Retinal pigment epithelial cell (primary cell): ENCODE measurements around the gene FOXJ3.

ENCODE experiments used
- DNase-seq: peaks from one replicate; pipeline ENCODE4 v3.0.0-alpha.2; 2010; ENCODE audit warnings: low read depth
- H3K4me3 ChIP-seq: 2 replicates; pipeline ENCODE4 v1.5.1; 2011; ENCODE audit warnings: mild to moderate bottlenecking, low read length, control low read depth, moderate library complexity
- TF ChIP-seq, protein P1 (sequence below): conservative IDR thresholded peaks from 2 replicates; pipeline ENCODE4 v1.5.1; 2011; ENCODE audit warnings: low read depth, low read length, control low read depth, inconsistent platforms

FOXJ3 gene

DNA sequence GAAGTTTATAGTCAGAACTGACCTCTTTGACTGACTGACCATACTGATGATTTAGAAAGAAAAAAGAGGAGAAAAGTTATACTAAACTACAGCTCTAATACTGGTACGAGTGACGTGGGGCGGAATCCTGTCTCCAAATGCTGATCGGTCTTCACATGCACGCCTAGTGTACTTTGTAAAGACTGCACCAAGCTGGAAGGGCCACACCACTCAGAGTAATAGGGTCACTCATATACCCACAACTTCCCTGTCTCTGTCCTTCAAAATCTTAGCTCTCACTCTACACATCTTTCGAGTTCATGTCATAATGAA, 151.1 kb downstream of the FOXJ3 start:
- no peak overlapping the region for H3K4me3 ChIP-seq
- DNase-seq = no peak
- TF ChIP-seq, protein P1, sequence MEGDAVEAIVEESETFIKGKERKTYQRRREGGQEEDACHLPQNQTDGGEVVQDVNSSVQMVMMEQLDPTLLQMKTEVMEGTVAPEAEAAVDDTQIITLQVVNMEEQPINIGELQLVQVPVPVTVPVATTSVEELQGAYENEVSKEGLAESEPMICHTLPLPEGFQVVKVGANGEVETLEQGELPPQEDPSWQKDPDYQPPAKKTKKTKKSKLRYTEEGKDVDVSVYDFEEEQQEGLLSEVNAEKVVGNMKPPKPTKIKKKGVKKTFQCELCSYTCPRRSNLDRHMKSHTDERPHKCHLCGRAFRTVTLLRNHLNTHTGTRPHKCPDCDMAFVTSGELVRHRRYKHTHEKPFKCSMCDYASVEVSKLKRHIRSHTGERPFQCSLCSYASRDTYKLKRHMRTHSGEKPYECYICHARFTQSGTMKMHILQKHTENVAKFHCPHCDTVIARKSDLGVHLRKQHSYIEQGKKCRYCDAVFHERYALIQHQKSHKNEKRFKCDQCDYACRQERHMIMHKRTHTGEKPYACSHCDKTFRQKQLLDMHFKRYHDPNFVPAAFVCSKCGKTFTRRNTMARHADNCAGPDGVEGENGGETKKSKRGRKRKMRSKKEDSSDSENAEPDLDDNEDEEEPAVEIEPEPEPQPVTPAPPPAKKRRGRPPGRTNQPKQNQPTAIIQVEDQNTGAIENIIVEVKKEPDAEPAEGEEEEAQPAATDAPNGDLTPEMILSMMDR = no peak

DNA sequence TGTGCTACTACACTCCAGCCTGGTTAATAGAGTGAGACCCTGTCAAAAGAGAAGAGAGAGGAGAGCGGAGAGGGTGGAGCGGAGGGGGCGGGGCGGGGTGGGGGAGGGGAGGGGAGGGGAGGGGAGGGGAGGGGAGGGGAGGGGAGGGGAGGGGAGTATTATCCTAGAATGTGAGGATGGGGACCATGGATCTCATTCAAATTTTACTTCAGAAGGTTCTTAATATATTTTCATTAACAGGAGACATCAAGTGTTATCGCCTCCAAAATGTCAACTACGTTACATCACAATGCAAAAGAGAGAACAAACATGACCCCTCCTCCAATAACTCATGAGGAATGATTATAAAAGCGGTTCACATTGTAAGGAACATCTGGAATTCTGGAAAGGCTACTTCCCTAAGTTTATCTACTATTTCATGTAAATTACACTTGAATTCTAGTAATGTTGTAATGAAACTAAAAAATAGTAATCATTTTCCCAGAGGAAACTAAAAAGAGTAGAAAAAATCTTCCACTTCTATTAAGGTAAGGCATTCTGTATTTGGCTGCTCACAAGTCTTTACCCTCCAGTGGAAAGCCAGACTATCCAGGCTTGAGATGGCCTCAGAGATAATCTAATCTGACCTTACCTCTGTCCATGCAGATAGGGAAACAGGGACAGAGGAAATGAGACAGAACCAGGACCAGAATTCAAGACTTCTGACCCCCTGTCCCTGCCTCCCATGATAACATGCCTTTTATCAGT, 151.7 kb downstream of the FOXJ3 start:
- TF ChIP-seq, protein P1 = no peak
- no peak overlapping the region for H3K4me3 ChIP-seq
- no peak for DNase-seq

DNA sequence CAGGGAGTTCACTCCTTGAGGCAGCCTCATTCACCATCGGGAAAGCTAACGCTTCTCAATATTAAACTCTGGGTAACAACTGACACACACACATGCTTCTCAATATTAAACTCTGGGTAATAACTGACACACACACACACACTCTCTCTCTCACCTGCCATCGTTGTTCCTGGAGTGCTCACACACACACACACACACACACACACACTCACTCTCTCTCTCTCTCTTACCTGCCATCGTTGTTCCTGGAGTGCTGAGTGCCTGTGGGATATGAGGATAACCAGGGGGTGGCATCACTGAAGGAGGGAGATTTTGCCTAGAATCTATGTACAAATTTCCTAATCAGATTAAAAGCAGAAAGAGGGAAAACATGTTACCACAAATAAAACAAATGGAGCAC, 153.3 kb downstream of the FOXJ3 start:
- DNase-seq = no peak
- TF ChIP-seq, protein P1 = no peak
- no peak overlapping the region for H3K4me3 ChIP-seq

DNA sequence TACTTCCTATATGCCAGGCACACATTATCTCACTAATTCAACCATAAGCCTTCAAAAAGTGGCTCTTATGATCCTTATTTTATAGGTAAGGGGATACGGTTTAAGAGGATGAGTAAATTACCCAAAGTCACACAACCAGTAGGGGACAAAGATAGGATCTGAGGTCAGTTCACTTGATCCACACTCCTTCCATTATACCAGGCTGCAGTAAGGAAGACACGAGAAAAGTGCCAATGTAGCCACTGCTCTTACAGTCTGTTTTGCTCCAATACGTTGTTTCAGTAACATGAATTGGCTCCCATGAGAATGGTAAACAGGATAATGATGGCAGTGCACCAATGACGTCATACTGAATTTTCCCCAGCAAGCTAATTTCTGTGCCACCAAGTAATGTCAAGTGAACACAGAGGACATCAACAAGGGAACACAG, 155.1 kb downstream of the FOXJ3 start:
- DNase-seq = no peak
- H3K4me3 ChIP-seq = no peak overlapping the region
- TF ChIP-seq, protein P1 = no peak

DNA sequence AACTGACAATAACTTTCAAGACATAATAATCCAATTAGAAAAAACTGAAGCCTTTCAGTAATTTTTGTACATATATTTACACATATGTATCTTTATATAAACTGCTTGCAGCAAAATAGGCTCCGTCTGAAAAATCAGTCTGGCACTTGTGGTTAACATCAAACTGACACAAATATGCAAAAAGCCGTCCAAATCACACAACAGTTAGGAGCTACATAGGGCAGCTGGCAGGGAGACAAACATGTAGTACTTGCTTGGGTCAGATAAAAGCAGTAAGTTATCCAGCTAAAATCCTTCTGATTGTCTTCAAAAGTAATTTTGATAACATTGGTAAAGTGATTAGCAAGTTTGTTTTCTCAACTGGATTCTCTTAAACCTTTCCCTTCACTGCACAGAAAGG, 155.8 kb downstream of the FOXJ3 start:
- peak; percentile 69 for DNase-seq
- TF ChIP-seq, protein P1 = no peak
- no peak overlapping the region for H3K4me3 ChIP-seq

DNA sequence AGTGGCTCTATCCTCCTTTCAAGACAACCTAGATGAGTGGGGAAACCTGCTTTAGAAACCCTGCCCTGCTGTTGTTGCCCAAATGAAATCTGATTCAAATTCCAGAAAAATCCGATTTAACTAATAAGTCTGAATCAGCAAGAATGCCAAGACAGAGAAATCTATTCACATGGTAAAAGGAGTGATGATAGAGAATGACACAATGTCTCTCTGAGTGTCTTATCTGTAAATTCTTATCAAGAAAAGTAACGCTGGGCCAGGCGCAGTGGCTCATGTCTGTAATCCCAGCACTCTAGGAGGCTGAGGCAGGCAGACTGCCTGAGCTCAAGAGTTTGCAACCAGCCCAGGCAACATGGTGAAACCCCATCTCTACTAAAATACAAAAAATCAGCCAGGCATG, 156.8 kb downstream of the FOXJ3 start:
- H3K4me3 ChIP-seq = no peak overlapping the region
- TF ChIP-seq, protein P1 = no peak
- DNase-seq = no peak

DNA sequence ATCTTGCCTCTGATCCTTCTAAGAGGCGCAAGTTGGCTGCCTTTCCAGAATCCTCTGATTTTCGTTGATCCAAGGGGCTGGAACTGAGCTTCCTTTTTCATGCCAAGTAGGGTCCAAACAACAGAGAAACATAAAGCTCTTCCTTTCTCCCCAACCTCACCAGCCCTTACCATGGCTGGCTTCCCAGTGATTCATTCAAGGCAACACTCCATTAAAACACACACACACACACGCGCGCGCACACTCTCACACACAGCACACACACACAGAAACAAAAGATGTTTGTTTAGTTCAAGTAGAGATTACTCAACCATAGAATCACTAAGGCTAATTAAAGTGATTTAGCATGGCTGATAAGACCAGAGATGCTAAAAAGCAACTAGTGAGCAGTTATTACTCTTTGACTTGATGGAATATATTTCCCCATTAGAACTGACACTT, 157.5 kb downstream of the FOXJ3 start:
- TF ChIP-seq, protein P1 = no peak

More for the DNA sequence above, 157.5 kb downstream of the FOXJ3 start:
- no peak overlapping the region for H3K4me3 ChIP-seq
- DNase-seq = peak; percentile 65
